HG03280 (cell line): Measurements from ENCODE around the gene IL21R.
"Not testable (repeated sequence)": the region's sequence is repeated elsewhere in the genome, so short reads cannot be mapped to it uniquely, and the experiment has no call there.

ENCODE experiments used
- ATAC-seq: cut with Tn5 transposase; IDR thresholded peaks from one replicate; pipeline ENCODE4 v1.9.1; 2021; ENCODE audit warnings: mild to moderate bottlenecking, moderate library complexity; ENCODE audit not compliant: unreplicated experiment

Gene IL21R

DNA sequence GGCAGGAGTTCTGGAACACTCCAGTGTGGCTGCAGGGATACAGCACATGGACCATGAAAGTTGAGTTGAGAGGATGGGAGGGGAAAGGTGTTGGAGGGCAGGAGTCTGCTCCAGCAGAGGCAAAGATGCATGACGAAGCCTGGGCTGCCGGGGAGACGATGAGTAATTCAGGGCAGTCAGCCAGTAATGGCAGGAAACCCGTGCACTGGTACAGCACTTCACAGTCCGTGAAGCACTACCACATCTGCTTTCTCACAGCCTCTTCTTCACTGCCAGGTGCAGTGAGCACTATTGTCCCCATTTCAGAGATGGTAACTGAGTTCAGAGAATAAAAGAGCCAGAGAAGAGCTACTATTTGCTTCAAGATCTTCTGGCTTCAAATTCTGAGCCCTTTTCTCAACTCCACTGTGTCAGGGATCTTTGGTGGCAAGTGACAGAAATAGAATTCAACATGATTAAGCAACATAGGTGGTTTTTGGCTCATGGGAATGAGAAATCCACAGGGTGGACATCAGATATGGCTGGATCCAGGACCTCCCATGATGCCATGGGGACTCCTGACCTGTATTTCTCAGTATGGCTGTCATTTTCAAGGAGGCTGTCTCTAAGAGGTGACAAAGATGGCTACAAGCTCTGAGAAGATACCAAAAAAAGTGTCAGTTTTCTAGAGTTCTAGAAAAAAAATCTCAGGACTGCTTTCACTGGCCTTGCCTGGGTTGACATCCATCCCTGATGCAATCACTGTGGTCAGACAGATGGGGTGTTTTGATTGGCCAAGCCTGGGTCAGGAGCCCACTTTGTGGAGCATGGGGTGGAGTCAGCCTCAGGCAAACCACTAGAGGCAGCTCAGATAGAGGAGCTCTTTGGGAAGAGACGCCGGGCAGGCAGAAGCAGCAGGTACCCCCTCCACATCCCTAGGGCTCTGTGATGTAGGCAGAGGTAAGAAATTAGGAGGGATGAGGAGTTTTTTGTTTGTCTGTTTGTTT is 24.7 kb downstream of the IL21R start:
- ATAC-seq: peak; percentile 71

GRCh38 chr16:27427538-27427937 is 25.6 kb downstream of the IL21R start:
- ATAC-seq: no peak

- ATAC-seq: no peak
Measured at GRCh38 chr16:27428026-27428785, 26.2 kb downstream of the IL21R start.

DNA sequence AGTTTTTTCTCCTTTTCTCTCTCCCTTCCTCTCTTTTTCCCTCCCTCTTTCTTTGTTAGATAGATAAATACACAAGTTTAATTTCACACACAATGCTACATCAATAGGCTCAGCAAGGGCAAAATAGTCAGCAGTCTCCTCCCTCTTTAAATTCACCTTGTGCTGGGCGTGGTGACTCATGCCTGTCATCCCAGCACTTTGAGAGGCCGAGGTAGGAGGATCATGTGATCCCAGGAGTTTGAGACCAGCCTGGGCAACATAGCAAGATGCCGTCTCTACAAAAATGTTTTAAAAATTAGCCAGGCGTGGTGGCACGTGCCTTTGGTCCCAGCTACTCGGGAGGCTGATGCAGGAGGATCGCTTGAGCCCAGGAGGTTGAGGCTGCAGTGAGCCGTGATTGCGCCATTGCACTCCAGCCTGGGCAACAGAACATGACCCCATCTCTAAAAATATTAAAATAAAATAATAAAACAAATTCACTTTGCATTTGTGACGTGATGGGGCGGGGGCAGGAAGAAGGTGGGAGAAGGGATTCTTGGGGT is 27.4 kb downstream of the IL21R start:
- no peak for ATAC-seq

DNA sequence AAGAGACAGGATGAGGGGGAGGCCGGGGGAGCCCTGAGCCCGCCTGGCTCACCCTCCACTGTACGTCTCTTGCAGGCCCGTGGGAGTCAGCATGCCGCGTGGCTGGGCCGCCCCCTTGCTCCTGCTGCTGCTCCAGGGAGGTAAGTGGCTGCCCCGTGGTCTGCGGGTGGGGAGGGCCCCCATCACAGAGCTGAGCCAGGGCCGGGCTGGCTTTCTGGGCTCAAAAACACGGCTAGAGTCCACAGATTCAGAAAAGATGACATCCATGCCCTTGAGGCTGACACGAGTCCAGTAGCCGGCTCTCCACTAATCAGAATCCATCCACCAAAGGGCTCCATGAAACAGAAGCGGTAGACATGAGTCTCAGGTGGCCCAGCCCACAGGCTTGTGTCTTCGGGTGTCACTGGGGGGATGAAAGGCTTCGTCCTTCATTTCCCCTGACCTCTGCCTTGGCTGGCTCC is 28.0 kb downstream of the IL21R start:
- no peak for ATAC-seq

GRCh38 chr16:27430512-27430911 is 28.5 kb downstream of the IL21R start:
- no peak for ATAC-seq

DNA sequence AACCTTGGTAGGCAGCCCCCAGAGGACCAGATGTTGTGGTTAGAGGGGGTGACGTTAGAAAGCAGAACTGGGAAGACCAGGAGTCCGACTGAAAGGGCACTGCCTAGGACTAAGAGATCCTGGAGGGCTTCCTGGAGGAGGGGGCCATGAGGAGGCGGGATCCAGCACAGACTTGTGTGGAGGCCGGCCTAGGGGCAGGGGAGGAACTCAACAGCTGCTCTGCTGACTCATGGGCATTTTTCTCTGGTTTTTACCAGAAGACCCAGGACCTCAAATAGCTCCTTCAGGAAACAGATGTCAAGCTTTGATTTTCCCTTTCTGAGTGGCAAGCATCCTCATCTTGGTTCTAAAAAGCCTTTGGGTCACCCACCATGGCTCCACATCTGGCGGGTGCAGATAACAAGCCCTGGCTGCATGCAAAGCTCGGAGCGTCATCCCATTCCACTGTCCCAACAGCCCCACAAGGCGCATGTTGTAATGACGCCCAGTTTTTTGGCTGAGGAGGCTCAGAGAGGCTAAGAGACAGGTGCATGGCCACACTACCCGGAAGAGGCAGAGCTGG is 29.0 kb downstream of the IL21R start:
- no peak for ATAC-seq

- ATAC-seq: no peak
Measured at GRCh38 chr16:27431773-27432532, 30.0 kb downstream of the IL21R start.

DNA sequence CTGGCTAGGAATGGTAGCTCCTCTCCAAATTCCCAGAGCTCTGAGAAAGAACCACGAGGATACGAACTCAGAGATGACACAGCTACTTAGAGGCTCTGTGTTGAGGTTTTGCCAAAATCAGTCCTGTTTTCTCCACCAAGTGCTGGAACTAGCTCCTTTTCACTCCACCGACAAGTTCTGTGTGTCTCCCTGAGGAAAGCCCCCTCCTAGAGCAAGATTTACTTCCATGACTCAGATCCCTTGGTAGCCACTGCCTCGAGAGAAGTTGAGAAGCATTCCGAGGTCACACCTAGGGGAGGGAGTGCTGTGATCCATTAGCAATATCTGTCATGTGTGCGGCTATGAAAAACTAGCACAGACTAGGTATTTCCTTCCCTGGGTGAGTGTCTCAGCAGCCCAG is 30.6 kb downstream of the IL21R start:
- no peak for ATAC-seq

- not testable (repeated sequence) for ATAC-seq
Measured at GRCh38 chr16:27433191-27433590, 31.2 kb downstream of the IL21R start.

DNA sequence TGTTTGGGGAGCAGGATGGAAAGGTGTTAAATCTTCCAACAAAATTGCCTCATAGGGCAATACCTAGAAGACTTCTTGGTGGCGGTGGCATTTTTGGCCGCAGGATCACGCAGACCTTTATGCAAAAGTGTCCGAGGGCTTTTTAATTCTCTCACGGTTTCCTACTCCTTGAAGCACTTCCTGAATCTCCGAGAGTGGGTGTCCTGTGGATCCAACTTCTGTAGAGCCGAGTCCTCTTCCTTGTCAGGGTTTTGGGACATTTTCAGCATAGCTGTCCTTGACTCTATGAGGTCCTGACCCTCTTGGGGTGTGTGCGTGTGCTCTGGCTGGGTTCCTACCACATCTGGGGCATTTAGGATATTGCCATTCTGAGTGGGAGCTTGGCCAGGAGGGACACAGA is 31.7 kb downstream of the IL21R start:
- no peak for ATAC-seq

- ATAC-seq: no peak
Measured at GRCh38 chr16:27434141-27435051, 32.4 kb downstream of the IL21R start.

GRCh38 chr16:27435146-27435545 is 33.2 kb downstream of the IL21R start:
- not testable (repeated sequence) for ATAC-seq

DNA sequence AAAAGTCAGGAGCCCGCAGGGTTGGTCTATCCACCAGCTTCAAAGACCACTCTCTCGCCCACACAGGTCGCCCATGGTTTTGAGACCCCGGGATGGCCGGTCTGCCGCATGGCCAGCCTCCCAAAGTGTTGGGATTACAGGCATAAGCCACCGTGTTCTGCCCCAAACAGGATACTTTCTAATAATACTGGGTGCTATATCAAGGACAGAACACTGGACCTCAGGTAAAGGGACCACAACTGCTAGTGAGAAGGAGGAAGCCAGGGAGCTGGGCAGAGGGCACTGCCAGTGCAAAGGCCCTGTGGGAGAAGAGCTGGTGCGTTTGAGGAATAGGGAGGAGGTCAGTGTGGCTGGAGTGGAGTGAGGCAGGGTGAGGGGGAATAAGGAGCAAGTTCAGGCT is 34.1 kb downstream of the IL21R start:
- no peak for ATAC-seq

- no peak for ATAC-seq
Measured at GRCh38 chr16:27436921-27437650, 35.1 kb downstream of the IL21R start.

GRCh38 chr16:27437946-27438345 is 36.0 kb downstream of the IL21R start:
- no peak for ATAC-seq

DNA sequence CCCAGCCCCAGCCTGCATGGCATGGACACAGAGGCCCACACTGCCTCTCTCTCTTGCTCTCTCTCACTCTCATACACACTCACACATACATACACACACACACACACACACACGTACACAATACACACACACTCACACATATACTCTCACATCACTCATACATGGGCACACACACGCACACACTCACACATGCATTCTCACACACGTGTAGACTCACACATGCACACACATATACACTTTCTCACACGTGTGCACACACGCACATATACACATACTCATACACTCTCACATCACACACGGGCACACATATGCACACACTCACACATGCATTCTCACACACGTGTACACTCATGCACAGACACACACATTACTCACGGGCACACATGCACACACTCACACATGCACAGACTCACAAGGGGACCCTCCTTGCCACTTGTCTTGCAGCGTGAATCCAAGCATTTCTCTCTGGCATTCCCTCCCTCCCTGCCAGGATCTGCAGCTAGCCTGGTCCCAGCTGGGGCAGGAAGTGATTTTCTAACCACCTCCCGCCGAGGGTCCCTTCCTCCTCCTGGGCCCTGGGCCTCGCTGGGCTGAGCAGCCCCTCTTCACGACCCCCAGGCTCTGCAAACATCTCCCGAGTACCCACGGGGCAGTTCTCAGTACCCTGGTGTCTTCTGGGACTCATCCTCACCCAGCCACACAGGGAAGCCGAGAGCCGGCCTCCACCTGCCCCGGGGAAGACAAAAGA is 37.5 kb downstream of the IL21R start:
- no peak for ATAC-seq

DNA sequence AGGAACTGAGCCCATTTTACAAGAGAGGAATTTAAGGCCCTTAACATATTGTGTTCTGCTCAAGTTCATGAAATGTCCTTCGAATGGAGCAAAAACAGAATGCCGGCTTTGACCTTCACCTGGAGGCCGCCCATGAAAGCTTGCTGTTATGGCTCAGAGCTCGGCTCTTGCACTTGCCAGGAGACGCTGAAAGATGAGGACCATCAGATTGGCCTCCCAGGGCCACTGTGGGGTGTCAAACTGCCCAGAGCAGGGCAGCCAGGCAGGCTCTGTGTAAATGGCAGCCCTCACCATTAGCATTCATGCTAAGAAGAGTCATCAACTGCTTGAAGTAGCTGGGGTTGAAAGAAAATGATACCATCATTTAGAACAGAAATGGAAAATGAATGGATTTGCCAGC is 39.3 kb downstream of the IL21R start:
- ATAC-seq: no peak
